Mesothelial cell of epicardium (in vitro differentiated cells): Measurements from ENCODE around the gene FEM1B. TPM values are rescaled to one million over a fixed set of nuclear protein-coding genes. Genes with fewer than 3 reads are reported as not detected.

Experiments
- DNase-seq, 2 experiments: peaks; one replicate each; pipeline ENCODE4 v3.0.0; 2021; ENCODE audit warnings: low spot score in 2 of 2; ENCODE audit not compliant: unreplicated experiment in 2 of 2
- H3K27ac Mint-ChIP-seq: 2 replicates; pipeline ENCODE4 v1.8.0; 2021; ENCODE audit warnings: mixed read lengths
- H3K27me3 Mint-ChIP-seq: 2 replicates; pipeline ENCODE4 v1.8.0; 2021; ENCODE audit warnings: low read depth, mixed read lengths
- H3K36me3 Mint-ChIP-seq: 2 replicates; pipeline ENCODE4 v1.8.0; 2021; ENCODE audit warnings: mixed read lengths
- H3K4me1 Mint-ChIP-seq: 2 replicates; pipeline ENCODE4 v1.8.0; 2021; ENCODE audit warnings: mixed read lengths
- H3K4me3 Mint-ChIP-seq: 2 replicates; pipeline ENCODE4 v1.8.0; 2021; ENCODE audit warnings: mild to moderate bottlenecking, moderate library complexity, mixed read lengths
- H3K9me3 Mint-ChIP-seq: 2 replicates; pipeline ENCODE4 v1.8.0; 2021; ENCODE audit warnings: mixed read lengths
- total RNA-seq: library from RNA; stranded (reverse); gene quantifications from 3 replicates; pipeline ENCODE4 v1.2.1, GENCODE V29; 2021
- TF ChIP-seq, protein P1 (sequence below): fragments of 200-600 bp; sonication (generic); IDR thresholded peaks from one replicate; pipeline ENCODE4 v1.5.0; 2021; ENCODE audit warnings: antibody characterized with exemption; ENCODE audit not compliant: unreplicated experiment

Gene FEM1B
- total RNA-seq, 1 donor from 2014 or later, result 54.6 TPM

DNA sequence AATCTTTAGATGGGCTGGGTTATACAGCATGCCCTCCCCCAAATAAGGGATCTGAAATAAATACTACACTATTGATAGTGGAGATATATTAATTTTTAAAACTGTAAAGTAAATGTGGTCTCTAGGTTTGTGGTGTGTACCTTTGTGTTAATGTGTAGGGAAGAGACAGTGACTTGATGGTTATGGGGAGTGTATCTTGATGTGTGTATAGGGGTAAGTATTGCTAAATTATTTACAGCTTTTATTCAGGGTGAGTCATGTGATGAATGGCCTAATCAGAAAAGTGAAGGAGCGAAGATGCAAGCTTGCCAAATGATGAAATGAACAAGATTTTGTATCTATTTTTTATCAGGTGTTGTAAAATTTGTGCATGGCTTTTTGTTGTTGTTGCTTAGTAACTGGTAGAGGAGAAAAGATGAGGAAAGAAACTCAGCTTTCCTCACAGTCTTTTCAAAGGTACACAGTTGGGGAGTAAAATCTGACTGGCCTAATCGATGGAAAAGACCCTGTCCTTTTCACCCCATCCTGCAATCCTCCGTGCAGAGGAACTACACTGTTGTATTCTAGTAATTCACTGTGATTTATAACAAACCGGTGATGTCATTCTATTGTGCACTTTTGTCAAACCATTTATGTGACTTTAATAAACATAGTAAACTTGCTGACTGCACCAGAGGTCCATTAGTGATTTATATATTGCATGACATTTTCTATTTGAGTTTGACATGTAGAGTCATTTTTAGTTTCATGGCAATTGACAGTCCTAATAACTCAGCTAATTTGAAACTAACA lies 17.7 kb downstream of the FEM1B start:
- TF ChIP-seq, protein P1, sequence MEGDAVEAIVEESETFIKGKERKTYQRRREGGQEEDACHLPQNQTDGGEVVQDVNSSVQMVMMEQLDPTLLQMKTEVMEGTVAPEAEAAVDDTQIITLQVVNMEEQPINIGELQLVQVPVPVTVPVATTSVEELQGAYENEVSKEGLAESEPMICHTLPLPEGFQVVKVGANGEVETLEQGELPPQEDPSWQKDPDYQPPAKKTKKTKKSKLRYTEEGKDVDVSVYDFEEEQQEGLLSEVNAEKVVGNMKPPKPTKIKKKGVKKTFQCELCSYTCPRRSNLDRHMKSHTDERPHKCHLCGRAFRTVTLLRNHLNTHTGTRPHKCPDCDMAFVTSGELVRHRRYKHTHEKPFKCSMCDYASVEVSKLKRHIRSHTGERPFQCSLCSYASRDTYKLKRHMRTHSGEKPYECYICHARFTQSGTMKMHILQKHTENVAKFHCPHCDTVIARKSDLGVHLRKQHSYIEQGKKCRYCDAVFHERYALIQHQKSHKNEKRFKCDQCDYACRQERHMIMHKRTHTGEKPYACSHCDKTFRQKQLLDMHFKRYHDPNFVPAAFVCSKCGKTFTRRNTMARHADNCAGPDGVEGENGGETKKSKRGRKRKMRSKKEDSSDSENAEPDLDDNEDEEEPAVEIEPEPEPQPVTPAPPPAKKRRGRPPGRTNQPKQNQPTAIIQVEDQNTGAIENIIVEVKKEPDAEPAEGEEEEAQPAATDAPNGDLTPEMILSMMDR, result no peak
- no peaks in the 10 kb centered on the region for H3K27me3 Mint-ChIP-seq
- DNase-seq, result no peak
- no peak overlapping the region for H3K27ac Mint-ChIP-seq
- no peaks in the 10 kb centered on the region for H3K9me3 Mint-ChIP-seq
- H3K36me3 Mint-ChIP-seq, result peaks cover 23% of the 10 kb centered on the region
- H3K4me3 Mint-ChIP-seq, result no peak overlapping the region
- H3K4me1 Mint-ChIP-seq, result no peaks in the 10 kb centered on the region

DNA sequence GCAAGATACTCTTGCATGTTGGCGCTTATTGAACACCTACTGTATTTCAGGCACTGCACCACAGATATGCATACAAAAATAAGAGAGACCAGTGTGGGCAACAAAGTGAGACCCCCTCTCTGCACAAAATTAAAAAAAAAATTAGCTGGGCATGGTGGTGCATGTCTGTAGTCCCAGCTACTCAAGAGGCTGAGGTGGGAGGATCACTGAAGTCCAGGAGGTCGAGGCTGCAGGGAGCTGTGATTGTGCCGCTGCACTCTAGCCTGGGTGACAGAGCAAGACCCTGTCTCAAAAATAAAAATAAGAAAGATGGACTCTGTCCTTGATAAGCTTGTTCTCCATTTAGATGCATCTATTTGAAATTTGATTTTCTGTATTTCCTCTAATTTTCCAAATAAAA lies 20.8 kb downstream of the FEM1B start:
- H3K9me3 Mint-ChIP-seq, result no peaks in the 10 kb centered on the region
- no peak overlapping the region for H3K27ac Mint-ChIP-seq
- TF ChIP-seq, protein P1, result no peak
- H3K36me3 Mint-ChIP-seq, result peaks cover 13% of the 10 kb centered on the region
- H3K27me3 Mint-ChIP-seq, result no peaks in the 10 kb centered on the region
- no peak for DNase-seq
- H3K4me1 Mint-ChIP-seq, result no peaks in the 10 kb centered on the region
- H3K4me3 Mint-ChIP-seq, result no peak overlapping the region

DNA sequence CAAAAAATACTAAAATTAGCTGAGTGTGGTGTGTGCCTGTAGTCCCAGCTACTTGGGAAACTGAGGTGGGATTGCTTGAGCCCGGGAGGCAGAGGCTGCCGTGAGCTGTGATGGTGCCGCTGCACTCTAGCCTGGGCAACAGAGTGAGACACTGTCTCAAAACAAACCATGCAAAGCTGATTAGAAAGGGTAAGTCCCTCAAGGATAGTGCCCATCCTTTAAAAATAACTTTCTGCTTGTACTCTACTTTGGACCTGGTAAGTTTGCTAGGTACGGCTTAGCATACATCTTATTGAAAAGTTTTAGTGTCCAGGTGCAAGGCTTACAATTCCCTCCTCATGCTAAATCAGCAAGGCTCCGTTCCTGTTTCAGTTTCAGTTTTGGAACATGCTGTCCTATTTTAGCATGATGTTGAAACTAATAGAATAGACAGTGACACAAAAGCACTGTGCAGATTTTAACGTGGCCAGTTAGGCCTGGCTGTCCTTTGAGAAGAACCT lies 21.4 kb downstream of the FEM1B start:
- no peak for DNase-seq
- Mint-ChIP-seq H3K9me3 (no peaks in the 10 kb centered on the region), H3K4me3 (no peak overlapping the region), H3K27ac (no peak overlapping the region), H3K36me3 (peaks cover 13% of the 10 kb centered on the region), H3K4me1 (no peaks in the 10 kb centered on the region), H3K27me3 (no peaks in the 10 kb centered on the region)
- TF ChIP-seq, protein P1, result no peak

DNA sequence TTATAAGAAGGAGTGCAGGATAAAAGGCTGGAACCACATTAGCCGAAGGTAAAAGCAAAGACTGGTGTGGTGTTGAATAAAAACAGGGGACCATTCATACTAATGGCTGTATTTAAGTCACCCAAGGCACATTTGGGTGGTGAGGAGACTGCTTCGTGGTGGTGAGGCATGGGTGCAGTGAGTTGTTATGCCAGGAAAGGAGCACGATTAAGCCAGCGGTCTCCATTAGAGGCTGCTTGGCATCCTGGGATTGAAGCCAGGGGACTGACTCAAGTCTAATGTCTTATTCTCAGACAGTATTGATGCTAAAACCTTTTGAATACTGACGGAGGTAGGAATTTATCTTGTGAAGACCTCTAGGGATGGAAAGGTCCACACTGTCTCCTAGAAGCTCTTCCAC lies 21.9 kb downstream of the FEM1B start:
- no peak overlapping the region for H3K27ac Mint-ChIP-seq
- peaks cover 13% of the 10 kb centered on the region for H3K36me3 Mint-ChIP-seq
- DNase-seq, result no peak
- peaks cover under 1% of the 10 kb centered on the region for H3K4me1 Mint-ChIP-seq
- TF ChIP-seq, protein P1, result no peak
- H3K27me3 Mint-ChIP-seq, result no peaks in the 10 kb centered on the region
- no peaks in the 10 kb centered on the region for H3K9me3 Mint-ChIP-seq
- H3K4me3 Mint-ChIP-seq, result no peak overlapping the region

DNA sequence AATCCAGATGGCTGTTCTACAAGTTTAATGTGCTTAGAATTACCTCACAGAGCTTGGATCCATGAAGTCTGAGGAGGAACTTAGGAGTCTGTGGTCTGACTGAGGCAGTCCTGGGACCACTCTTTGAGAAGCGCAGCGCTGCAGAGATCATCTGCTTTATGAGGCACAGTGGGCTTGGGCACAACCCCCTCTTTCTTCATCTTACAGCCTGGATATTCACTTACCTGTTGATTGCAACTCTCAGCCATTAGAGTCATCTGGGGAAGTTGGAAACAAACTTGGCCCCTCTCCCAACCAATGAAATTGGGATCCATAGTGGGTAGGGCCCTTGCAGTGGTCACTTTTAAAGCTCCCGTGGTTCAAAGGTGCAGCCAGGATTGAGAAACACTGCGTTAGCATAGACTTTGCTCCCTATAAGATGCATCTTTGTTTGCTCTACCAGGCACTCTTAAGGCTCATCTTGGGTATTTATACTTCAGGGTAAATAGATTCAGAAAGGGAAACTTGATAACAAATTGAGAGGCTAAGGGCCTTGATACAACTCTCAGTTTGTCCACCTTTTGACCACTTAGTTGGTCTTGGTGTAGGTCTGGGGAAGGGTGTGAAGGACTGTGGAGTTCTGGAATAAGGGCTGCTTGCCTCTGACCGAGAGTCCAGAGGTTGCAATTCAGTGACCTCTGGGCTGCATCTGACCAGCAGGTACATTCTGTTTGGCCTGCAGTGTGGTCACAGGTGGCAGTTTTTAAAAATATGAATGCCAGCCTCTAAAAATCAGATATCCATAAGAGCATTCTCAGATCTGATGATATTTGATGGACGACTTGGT lies 22.8 kb downstream of the FEM1B start:
- TF ChIP-seq, protein P1, result no peak
- Mint-ChIP-seq H3K27me3 (no peaks in the 10 kb centered on the region), H3K9me3 (no peaks in the 10 kb centered on the region), H3K4me1 (peaks cover 9% of the 10 kb centered on the region), H3K36me3 (peaks cover 10% of the 10 kb centered on the region), H3K27ac (no peak overlapping the region), H3K4me3 (no peak overlapping the region)
- DNase-seq, result no peak
